ENCODE data around the gene PRKCG. TPM values are rescaled to one million over a fixed set of nuclear protein-coding genes. Genes with fewer than 3 reads are reported as not detected.
A peak's percentile ranks its signal among the peaks of the same experiment; 100 is the strongest.

Gene PRKCG
- polyA plus RNA-seq, 3 donors: 0.01 TPM; not detected in 2

- WGBS (ENCODE audit: insufficient coverage): 41% methylated on average over 7 of the region's 12 CpGs
- peak overlapping the region in 1 of 2 donors; percentile 82 for H3K4me3 Mint-ChIP-seq
- no peak overlapping the region for H2AFZ ChIP-seq (ENCODE audit: insufficient read depth, low read depth, low read length, poor library complexity, severe bottlenecking)
- peak overlapping the region in 1 of 7 donors; percentile 70 for H3K27ac Mint-ChIP-seq
- H3K4me3 ChIP-seq (replicated peaks in 1 of 3; ENCODE audit: low read depth in 2 of 3, low read length in 3 of 3): no peak overlapping the region
- no peak overlapping the region for H3K4me2 ChIP-seq (replicated peaks; ENCODE audit: extremely low read depth, low read length, poor library complexity, severe bottlenecking)
- H3K27ac ChIP-seq (ENCODE audit: low read depth in 1 of 2, low read length in 2 of 2): no peak overlapping the region
- intact Hi-C loops (cut with micrococcal nuclease): loop anchor here (5.0 kb wide), 2 partner anchors 37 to 42 kb away; no protein-coding TSS in a partner anchor
- H3K4me1 ChIP-seq (ENCODE audit: control insufficient read depth in 1 of 2, insufficient read depth in 2 of 2, low read length in 2 of 2): peaks cover 23 to 34% of the 10 kb centered on the region in 2 donors
- H4K20me1 ChIP-seq (ENCODE audit: insufficient read depth, low read length): no peaks in the 10 kb centered on the region
- H3K36me3 ChIP-seq (replicated peaks in 1 of 2; ENCODE audit: control insufficient read depth in 1 of 2, insufficient read depth in 2 of 2, low read length in 2 of 2): no peaks in the 10 kb centered on the region
- peaks cover 0 to 11% (median 5%) of the 10 kb centered on the region in 7 donors for H3K9me3 Mint-ChIP-seq
- peaks cover 9% of the 10 kb centered on the region for H3K4me1 Mint-ChIP-seq
- DNase-seq: no peak
- H3K79me2 ChIP-seq (ENCODE audit: insufficient read depth, low read length): no peaks in the 10 kb centered on the region
- peaks cover 37 to 66% of the 10 kb centered on the region in 2 donors for H3K27me3 ChIP-seq (ENCODE audit: control insufficient read depth in 2 of 2, insufficient read depth in 2 of 2, low read length in 2 of 2)
- peaks cover 3 to 12% of the 10 kb centered on the region in 2 donors for H3K9me3 ChIP-seq (replicated peaks in 1 of 2; ENCODE audit: control insufficient read depth in 1 of 2, insufficient read depth in 1 of 2, low read length in 2 of 2)
- H3K9ac ChIP-seq (ENCODE audit: insufficient read depth, low read length, poor library complexity, severe bottlenecking): no peak overlapping the region
- TF ChIP-seq CTCF (IDR thresholded peaks at IDR 0.05): no peak
- H3K27me3 Mint-ChIP-seq (ENCODE audit: low read depth in 3 of 3): peaks cover 24 to 53% (median 49%) of the 10 kb centered on the region in 3 donors
- H3K36me3 Mint-ChIP-seq: peaks cover 3 to 8% of the 10 kb centered on the region in 2 donors
Observed at GRCh38 chr19:53884256-53884655, 2.3 kb downstream of the PRKCG start.

DNA sequence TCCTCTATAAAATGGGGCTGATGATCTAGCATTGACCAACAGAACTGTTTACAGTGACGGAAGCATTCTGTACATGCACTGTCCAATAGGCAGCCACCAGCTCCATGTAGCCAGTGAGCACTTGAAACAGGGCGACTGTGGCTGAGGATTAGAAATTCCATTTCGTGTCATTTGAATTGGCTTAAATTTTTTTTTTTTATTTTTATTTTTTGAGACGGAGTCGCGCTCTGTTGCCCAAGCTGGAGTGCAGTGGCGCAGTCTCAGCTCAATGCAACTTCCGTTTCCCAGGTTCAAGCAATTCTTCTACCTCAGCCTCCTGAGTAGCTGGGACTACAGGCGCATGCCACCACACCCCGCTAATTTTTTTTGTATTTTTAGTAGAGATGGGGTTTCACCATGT lies 3.0 kb downstream of the PRKCG start:
- intact Hi-C loops (cut with micrococcal nuclease): no loop called here
- peak overlapping the region in 1 of 2 donors; percentile 82 for H3K4me3 Mint-ChIP-seq
- peaks cover 3 to 8% of the 10 kb centered on the region in 2 donors for H3K36me3 Mint-ChIP-seq
- H3K79me2 ChIP-seq (ENCODE audit: insufficient read depth, low read length): no peaks in the 10 kb centered on the region
- no peak for DNase-seq
- H3K4me2 ChIP-seq (replicated peaks; ENCODE audit: extremely low read depth, low read length, poor library complexity, severe bottlenecking): no peak overlapping the region
- no peaks in the 10 kb centered on the region for H3K36me3 ChIP-seq (replicated peaks in 1 of 2; ENCODE audit: control insufficient read depth in 1 of 2, insufficient read depth in 2 of 2, low read length in 2 of 2)
- peaks cover 37 to 66% of the 10 kb centered on the region in 2 donors for H3K27me3 ChIP-seq (ENCODE audit: control insufficient read depth in 2 of 2, insufficient read depth in 2 of 2, low read length in 2 of 2)
- H3K9me3 ChIP-seq (replicated peaks in 1 of 2; ENCODE audit: control insufficient read depth in 1 of 2, insufficient read depth in 1 of 2, low read length in 2 of 2): peaks cover 3 to 12% of the 10 kb centered on the region in 2 donors
- peaks cover 0 to 11% (median 5%) of the 10 kb centered on the region in 7 donors for H3K9me3 Mint-ChIP-seq
- H3K4me3 ChIP-seq (replicated peaks in 1 of 3; ENCODE audit: low read depth in 2 of 3, low read length in 3 of 3): no peak overlapping the region
- 100% methylated on average over 6 of the region's 10 CpGs for WGBS (ENCODE audit: insufficient coverage)
- no peak overlapping the region for H3K27ac Mint-ChIP-seq
- TF ChIP-seq CTCF (IDR thresholded peaks at IDR 0.05): no peak
- no peak overlapping the region for H3K9ac ChIP-seq (ENCODE audit: insufficient read depth, low read length, poor library complexity, severe bottlenecking)
- H4K20me1 ChIP-seq (ENCODE audit: insufficient read depth, low read length): no peaks in the 10 kb centered on the region
- peaks cover 23 to 34% of the 10 kb centered on the region in 2 donors for H3K4me1 ChIP-seq (ENCODE audit: control insufficient read depth in 1 of 2, insufficient read depth in 2 of 2, low read length in 2 of 2)
- H3K27ac ChIP-seq (ENCODE audit: low read depth in 1 of 2, low read length in 2 of 2): no peak overlapping the region
- peaks cover 11% of the 10 kb centered on the region for H3K4me1 Mint-ChIP-seq
- H2AFZ ChIP-seq (ENCODE audit: insufficient read depth, low read depth, low read length, poor library complexity, severe bottlenecking): no peak overlapping the region
- H3K27me3 Mint-ChIP-seq (ENCODE audit: low read depth in 3 of 3): peaks cover 32 to 55% (median 49%) of the 10 kb centered on the region in 3 donors

Measured in CD14-positive monocyte (primary cell).